GOT3 (cell line): ENCODE data around the gene MST1R.
"Not testable (repeated sequence)": the region's sequence is repeated elsewhere in the genome, so short reads cannot be mapped to it uniquely, and the experiment has no call there.

Source experiments
- DNase-seq: peaks from one replicate; lab custom pipeline; 2025; ENCODE audit warnings: mixed read lengths; lab: John Stamatoyannopoulos, UW

Gene MST1R

DNA sequence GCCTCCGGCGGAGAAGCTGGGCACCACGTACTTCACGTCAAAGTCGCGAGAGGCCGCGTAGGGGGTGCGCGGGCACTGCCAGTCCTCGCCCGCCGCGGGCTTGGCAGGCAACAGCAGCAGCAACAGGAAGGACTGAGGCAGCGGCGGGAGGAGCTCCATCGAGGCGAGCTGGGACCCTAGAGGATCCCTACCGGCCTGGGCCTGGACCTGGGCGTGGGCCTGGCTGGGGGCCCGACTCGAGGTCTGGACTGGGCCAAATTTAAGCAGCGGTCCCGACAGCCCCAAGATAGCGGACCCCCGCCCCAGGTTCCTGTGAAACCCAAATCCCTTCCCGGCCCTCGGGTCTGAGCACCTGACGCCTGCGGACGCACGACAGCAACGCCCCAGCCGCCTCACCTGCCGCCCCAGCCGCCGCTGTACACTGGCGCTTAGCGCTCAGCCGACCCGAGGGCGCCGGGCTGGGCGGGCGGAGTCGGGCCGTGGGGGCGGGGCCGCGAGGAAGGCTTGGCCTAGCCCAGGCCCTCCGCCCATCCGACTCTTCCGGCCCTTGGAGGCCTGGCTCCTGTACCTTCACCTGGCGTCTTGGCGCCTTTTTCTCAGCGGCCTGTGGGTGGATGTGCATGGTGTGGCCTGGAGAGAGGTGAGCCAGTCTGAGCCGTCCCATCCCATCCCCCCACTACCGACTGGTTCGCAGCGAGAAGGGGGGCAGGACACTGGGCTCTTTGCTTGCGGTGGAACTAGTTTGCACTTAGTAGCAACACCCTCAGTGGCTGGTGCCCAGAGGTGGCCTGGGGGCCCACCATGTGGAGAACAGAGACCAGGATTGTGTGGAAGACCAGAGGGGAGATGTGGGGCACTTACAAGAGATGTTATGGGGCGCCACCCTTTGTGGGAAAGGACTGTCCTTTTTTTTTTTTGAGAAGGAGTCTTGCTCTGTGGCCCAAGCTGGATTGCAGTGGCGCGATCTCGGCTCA, at the start of gene MST1R:
Gene MST1R, minus strand, starts transcription at position 423 of the 974 bp plus-strand sequence. Its CDS starts 264 bp downstream, at position 159.
- no peak for DNase-seq

DNA sequence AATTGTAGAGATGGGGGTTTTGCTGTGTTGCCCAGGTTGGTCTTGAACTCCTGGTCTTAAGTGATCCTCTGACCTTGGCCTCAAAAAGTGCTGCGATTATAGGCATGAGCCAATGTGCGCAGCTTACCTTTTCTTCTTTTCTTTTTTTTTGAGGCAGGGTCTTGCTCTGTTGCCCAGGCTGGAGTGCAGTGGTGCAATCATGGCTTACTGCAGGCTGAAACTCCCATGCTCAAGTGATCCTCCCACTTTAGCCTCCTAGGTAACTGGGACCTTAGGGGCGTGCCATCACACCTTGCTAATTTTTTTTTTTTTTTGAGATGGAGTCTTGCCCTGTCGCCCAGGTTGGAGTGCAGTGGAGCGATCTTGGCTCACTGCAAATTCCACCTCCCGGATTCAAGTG, 49.3 kb upstream of the MST1R start:
- DNase-seq: no peak

- DNase-seq: no peak
These were observed 39.0 kb upstream of the MST1R start for GRCh38 chr3:49942651-49943050.

DNA sequence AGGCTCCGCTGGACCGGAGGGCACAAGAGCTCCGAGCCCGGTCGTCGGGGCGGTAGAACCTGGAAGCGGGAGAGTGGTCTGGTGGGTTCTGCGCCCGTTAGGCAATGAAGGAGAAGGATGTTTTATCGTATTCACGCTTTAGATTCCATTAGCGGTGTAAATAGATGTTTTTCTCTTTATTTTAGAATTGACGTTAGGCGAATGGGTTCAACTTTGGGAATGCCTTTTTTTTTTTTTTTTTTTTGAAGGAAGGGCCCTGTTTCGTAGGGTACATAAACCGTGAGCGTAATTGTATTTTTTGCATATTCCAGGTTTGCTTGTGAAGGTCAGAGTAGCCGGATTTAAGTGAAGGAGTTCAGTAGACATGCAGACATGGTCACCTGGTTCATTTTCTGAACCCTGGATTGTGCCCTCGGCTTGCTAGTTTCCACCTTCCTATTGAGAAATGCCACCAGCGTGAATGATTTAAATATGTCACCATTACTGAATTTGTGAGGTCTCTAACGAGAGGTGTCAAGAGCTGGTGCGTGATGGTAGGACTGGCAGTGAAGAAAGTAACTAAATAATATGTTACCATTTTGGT, 37.1 kb upstream of the MST1R start:
- DNase-seq: no peak

- peak; percentile 85 for DNase-seq
These were observed 36.4 kb upstream of the MST1R start, which contains the start of gene RBM6 for GRCh38 chr3:49939858-49940666. Gene RBM6, plus strand, starts transcription at chr3:49940150. Its CDS starts 22,492 bp downstream, at chr3:49962642.

DNA sequence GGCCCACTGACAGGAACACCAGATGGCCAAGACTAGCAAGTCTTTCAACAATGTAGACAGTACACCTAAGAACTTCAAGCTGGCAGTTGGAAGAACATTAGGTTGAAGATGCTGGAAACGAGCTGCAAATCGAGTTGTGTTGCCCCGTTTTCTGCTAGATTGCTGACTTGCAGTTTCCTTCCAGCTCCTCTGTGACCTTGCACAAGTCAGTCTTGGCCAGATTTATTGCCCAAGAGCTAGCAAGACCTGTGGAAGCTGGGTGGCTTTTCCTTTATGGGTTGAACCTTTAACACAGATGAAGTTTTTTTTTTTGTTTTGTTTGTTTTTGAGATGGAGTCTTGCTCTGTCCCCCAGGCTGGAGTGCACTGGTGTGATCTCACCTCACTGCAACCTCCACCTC, 33.4 kb upstream of the MST1R start:
- no peak for DNase-seq

DNA sequence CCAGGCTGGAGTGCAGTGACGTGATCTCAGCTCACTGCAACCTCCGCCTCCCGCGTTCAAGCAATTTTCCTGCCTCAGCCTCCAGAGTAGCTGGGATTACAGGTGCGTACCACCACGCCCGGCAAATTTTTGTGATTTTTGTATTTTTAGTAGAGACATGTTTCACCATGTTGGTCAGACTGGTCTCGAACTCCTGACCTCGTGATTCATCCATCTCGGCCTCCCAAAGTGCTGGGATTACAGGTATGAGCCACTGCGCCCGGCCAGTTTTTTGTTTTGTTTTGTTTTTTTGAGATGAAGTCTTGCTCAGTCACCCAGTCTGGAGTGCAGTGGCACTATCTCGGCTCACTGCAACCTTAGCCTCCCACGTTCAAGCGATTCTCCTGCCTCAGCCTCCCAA, 28.6 kb upstream of the MST1R start:
- DNase-seq: not testable (repeated sequence)

DNA sequence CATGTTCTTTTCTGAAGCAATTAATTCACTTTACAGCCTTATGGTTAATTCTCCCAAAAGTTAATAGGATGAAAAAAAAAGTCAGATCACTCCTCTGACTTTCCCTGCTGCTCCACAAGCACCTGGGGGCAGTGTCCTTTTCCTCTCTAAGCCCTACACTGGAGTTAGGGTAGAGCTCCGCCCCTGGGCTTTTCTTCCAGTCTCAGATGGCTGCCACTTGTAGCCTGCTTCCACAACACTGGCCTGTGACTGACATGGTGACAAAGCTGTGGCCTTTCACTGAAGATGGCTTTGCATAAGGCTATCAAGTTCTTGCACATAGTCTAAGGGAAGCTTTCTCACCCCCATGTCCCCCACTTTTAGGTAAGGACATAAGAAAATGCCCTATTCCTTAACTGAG, 27.2 kb upstream of the MST1R start:
- DNase-seq: no peak

DNA sequence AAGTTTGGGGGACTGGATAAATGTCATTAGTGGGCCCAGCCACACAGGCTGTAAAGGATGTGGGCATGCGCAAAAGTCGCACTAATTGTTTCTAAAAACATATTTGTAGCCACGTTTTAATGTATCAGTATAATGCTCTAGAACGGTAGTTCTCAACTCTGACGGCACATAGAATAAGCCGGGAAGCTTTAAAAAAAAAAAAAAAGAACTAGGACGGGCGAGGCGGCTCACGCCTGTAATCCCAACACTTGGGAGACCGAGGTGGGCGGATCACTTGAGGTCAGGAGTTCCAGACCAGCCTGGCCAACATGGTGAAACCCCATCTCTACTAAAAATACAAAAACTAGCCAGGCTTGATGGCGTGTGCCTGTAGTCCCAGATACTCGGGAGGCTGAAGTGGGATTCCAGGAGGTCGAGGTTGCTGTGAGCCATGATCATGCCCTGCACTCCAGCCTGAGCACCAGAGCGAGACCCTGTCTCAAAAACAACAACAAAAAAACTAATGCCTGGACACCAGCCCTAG, 26.6 kb upstream of the MST1R start:
- DNase-seq: no peak

- DNase-seq: peak; percentile 78
These were observed 25.9 kb upstream of the MST1R start, which contains the start of gene MON1A for GRCh38 chr3:49929291-49930167. Gene MON1A, minus strand, starts transcription at chr3:49929811. Its CDS starts 16,465 bp downstream, at chr3:49913346.

GRCh38 chr3:49928481-49929017, 24.9 kb upstream of the MST1R start:
- no peak for DNase-seq

- DNase-seq: no peak
These were observed 24.1 kb upstream of the MST1R start for GRCh38 chr3:49927798-49928197.

GRCh38 chr3:49926117-49926728, 22.6 kb upstream of the MST1R start:
- no peak for DNase-seq

GRCh38 chr3:49925485-49925884, 21.8 kb upstream of the MST1R start:
- DNase-seq: no peak

- DNase-seq: no peak
These were observed 21.0 kb upstream of the MST1R start for GRCh38 chr3:49924683-49925082.

GRCh38 chr3:49917806-49918590, 14.3 kb upstream of the MST1R start:
- DNase-seq: not testable (repeated sequence)

- no peak for DNase-seq
These were observed 13.0 kb upstream of the MST1R start for GRCh38 chr3:49916686-49917085.

DNA sequence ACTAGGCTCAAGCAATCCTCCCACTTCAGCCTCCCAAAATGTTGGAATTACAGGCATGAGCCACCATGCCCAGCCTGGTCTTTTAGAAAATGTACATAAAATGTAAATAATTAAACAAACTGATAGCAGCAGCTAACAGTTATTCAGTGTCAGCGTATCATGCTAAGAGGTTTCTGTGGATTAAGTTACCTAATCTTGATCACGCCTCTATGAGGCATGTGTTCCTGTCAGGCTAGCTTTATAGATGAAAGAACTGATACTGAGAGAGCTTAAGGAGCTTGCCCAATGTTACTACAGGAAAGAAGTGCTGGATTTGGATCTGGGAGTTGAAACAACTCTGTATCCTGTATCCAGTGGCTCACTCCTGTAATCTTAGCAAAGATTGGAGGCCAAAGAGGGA, 11.2 kb upstream of the MST1R start:
- no peak for DNase-seq

DNA sequence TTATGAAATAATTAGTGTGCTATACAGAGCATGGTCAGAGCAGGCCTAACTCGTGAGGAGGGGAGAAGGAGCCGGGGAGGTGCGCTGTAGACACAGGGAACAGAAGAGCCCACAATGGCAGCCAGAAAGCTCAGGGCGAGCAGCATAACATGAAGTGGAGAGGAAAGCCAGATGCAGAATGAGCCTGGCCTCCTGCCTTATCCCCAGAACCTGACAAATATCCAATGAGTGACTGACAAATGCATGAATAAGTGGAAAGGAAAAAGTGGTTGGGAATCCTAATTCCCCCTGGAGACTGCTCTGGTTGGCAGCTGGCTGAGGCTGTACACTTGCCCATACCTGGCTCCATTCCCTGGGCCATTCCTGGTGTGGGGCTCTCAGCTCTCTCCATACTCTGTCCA, 9.2 kb upstream of the MST1R start:
- no peak for DNase-seq
